DMS 273 (cell line): ENCODE results near the gene POLR1A.
A peak's percentile ranks its signal among the peaks of the same experiment; 100 is the strongest.

ENCODE experiments used
- DNase-seq: peaks from one replicate; lab custom pipeline; 2025; ENCODE audit not compliant: unreplicated experiment; lab: John Stamatoyannopoulos, UW

POLR1A gene

GRCh38 chr2:85984788-85985187, 120.9 kb downstream of the POLR1A start:
- DNase-seq, result no peak

GRCh38 chr2:85983766-85984165, 121.9 kb downstream of the POLR1A start:
- no peak for DNase-seq

DNA sequence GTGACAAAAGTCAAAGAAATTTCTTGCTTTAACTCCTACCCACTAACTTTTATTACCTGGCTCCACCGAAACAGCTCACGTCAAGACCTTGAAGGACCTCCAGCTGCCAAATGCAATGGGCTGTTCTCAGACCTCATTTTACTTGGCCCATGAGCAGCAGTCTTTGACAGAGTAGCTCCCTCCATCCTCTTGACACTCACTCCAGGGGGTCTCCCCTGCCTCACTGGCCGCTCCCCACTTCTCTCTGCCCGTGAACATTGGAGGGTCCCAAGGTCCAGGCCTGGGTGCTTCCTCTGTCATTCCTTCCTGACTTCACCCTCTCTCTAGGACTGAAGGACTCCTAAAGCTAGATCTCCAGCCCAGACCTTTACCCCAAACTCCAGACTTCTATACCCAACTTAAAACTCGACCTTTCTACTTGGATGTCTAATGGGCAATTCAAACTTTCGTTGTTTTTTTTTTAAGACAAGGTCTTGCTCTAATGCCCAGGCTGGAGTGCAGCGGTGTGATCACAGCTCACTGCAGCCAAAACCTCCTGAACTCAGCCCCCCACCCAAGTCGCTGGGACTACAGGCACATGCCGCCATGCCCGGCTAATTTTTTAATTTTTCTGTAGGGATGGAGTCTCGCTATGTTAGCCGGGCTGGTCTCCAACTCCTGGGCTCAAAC, 124.0 kb downstream of the POLR1A start:
- DNase-seq, result no peak

GRCh38 chr2:85978883-85979780, 126.6 kb downstream of the POLR1A start:
- DNase-seq, result peak; percentile 35

DNA sequence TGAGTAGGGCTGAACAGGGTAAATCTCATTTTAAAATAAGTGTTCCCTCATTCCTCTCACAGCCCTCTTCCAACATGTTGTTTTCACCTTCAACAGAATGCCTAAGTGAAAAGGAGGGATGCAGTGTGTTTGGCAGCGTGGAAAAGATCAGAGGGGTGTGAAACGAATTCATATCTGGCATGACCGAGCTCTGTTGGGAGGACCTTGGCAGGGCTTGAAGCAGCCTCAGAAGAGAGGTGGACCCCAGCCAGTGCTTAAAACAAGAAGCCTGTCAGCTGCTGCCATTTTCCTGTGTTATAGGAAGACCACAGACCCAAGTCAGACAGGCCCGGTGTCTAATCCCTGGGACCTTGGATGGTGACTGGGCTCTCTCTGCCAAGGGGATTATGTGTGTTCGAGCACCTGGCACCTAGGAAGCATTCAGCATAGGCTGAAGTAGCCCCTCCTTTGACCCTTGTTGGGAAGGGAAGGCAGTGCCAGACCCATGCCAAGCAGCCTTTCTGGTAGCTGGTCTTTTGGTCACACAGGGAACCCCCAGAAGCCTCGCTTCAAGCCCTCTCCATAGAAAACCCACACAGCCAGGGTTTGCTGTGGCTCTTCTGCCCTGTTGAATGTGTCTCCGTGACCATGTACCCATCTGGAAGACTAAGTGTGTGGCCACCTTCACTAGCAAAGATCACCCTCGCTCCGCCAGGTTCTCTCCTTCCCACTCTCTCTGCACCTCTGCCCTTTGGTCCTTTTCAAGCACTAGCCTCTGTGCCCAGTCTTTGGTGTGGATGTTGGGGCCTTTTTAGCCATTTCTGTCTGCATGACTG, 129.4 kb downstream of the POLR1A start:
- DNase-seq, result no peak

- no peak for DNase-seq
Measured at GRCh38 chr2:85975581-85975980, 130.1 kb downstream of the POLR1A start.

DNA sequence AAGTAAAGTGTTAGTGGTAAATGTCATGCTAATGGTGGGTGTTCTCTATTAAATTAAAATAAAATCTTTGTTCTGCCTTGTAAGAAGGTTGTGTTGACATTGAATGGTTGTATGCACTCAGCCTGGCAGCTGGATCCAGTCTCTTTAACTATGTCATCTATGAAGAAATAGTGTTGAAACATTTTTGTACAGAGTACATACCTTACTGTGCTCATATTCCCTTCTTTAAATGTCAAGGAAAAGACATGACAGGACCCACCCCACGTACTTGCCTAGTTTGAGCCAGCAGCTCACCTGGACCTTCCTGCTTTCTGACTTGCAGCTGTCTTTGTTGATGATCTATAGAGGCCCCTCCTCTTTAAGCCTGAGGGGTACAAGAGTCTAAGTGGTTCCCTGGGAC, 131.3 kb downstream of the POLR1A start:
- no peak for DNase-seq

DNA sequence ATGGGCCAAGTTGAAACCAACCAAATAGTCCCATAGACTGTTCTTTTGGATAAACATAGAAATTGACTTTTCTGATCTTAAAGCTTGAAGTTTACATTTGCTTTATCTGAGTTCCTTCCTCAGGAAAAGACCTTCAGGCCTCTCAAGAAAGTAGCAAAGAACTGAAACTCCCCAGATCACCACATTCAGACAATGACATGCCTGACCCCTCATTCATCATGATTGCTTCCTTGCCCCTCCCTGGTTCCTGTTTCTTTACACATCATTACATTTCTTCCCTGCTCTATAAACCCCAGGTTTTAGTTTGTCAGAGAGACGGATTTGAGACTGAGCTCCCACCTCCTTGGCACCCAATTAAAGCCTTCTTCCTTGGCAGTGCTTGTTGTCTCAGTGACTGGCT, 133.3 kb downstream of the POLR1A start:
- no peak for DNase-seq

DNA sequence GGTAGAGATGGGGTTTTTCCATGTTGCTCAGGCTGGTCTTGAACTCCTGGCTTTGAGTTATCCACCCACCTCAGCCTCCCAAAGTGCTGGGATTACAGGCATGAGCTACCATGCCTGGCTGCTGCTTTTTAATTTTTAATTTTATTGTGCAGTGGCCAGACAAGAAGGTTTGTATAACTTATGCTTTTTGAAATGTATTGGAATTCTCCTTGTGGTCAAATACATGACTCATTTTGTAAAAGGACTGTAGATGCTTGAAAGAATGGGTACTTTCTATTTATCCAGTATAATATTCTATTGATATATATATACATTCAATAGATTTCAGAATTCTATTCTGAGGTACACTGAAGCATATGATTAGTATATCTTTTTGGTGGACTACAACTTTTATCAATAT, 134.3 kb downstream of the POLR1A start:
- no peak for DNase-seq
